ENCODE results near the gene SAFB2. TPM values are rescaled to one million over a fixed set of nuclear protein-coding genes. Genes with fewer than 3 reads are reported as not detected.

SAFB2 gene
- total and polyA plus RNA-seq, 2 donors (not counting 3 experiments of a cell fraction or from before 2014, with no cell fraction given) = 24.6 to 85.9 TPM

GRCh38 chr19:5590151-5590864 lies 32.3 kb downstream of the SAFB2 start:
- intact Hi-C loops (cut with micrococcal nuclease) = no loop called here
- H3K9ac ChIP-seq (replicated peaks; ENCODE audit: extremely low read depth, insufficient read depth, low read length) = no peak overlapping the region
- TF ChIP-seq CTCF (IDR thresholded peaks at IDR 0.05; ENCODE audit: extremely low read depth in 1 of 2, insufficient read depth in 1 of 2, low read depth in 1 of 2, low read length in 2 of 2) (no peak), MAX (IDR thresholded peaks at IDR 0.05; ENCODE audit: insufficient read depth, insufficient read length) (no peak), JUN (IDR thresholded peaks at IDR 0.05; ENCODE audit: borderline replicate concordance, insufficient read depth, insufficient read length, low read depth) (no peak), POLR2AphosphoS5 (IDR thresholded peaks at IDR 0.05; ENCODE audit: insufficient read depth, low read depth, low read length) (no peak), MYC (IDR thresholded peaks at IDR 0.05; ENCODE audit: low read depth, low read length) (no peak), FOS (IDR thresholded peaks at IDR 0.05; ENCODE audit: borderline replicate concordance, insufficient read depth, low read length) (no peak)
- no peak overlapping the region for H3K4me3 ChIP-seq (replicated peaks in 1 of 3; ENCODE audit: insufficient read depth in 1 of 3, low read depth in 1 of 3, low read length in 3 of 3)
- no peak overlapping the region for H3K27ac ChIP-seq (ENCODE audit: insufficient read depth, low read depth, low read length)
- H3K4me1 ChIP-seq (ENCODE audit: control insufficient read depth, extremely low read depth, insufficient read depth, low read length) = no peaks in the 10 kb centered on the region
- H3K79me2 ChIP-seq (ENCODE audit: control insufficient read depth, insufficient read depth, low read length) = no peaks in the 10 kb centered on the region
- no TSS peak for BruUV-seq (replicated peaks)
- FAIRE-seq (no peak), DNase-seq (ENCODE audit: low read depth, low spot score) (no peak)
- H4K20me1 ChIP-seq (replicated peaks; ENCODE audit: control insufficient read depth, extremely low read depth, insufficient read depth, low read length) = no peaks in the 10 kb centered on the region
- H3K4me2 ChIP-seq (ENCODE audit: insufficient read depth, low read length) = no peak overlapping the region
- no peaks in the 10 kb centered on the region for H3K9me3 ChIP-seq (replicated peaks; ENCODE audit: control insufficient read depth, insufficient read depth, low read length)
- ChIA-PET CTCF (no interaction called here), POLR2A (no interaction called here)
- dilution Hi-C loops (cut with MboI; ENCODE audit: extremely low pct_ligation_motif_present, low sequenced_read_pairs) = no loop called here
- H3K36me3 ChIP-seq (ENCODE audit: control insufficient read depth in 2 of 2, extremely low read depth in 1 of 2, insufficient read depth in 2 of 2, low read length in 2 of 2) = peaks cover 25 to 64% of the 10 kb centered on the region in 2 experiments
- no peaks in the 10 kb centered on the region for H3K27me3 ChIP-seq (ENCODE audit: control insufficient read depth in 2 of 2, insufficient read depth in 2 of 2, low read length in 2 of 2)
- H3K9me1 ChIP-seq (replicated peaks; ENCODE audit: control insufficient read depth, extremely low read depth, insufficient read depth, low read length) = no peaks in the 10 kb centered on the region
- no peak overlapping the region for H2AFZ ChIP-seq (ENCODE audit: low read depth, low read length)

Measured in endothelial cell of umbilical vein (primary cell).